Measurements from ENCODE around the gene NOSIP.

Gene NOSIP

GRCh38 chr19:49609499-49610092 is 29.2 kb upstream of the NOSIP start:
- DNase-seq (ENCODE audit: low read depth) = no peak
- TF ChIP-seq POLR2A (IDR thresholded peaks at IDR 0.05; ENCODE audit: extremely low read depth, insufficient read length) (no peak), CTCF (IDR thresholded peaks at IDR 0.05; ENCODE audit: low read depth, low read length) (no peak), MYC (IDR thresholded peaks at IDR 0.05; ENCODE audit: low read depth, low read length) (no peak)
- no peak overlapping the region for H3K4me3 ChIP-seq (ENCODE audit: low read depth, low read length)

GRCh38 chr19:49605605-49606004 is 25.2 kb upstream of the NOSIP start:
- DNase-seq (ENCODE audit: low read depth) = no peak
- TF ChIP-seq MYC (IDR thresholded peaks at IDR 0.05; ENCODE audit: low read depth, low read length) = no peak
- H3K4me3 ChIP-seq (ENCODE audit: low read depth, low read length) = no peak overlapping the region

GRCh38 chr19:49602806-49603205 is 22.4 kb upstream of the NOSIP start:
- no peak for DNase-seq (ENCODE audit: low read depth)
- TF ChIP-seq POLR2A (IDR thresholded peaks at IDR 0.05; ENCODE audit: extremely low read depth, insufficient read length) (no peak), CTCF (IDR thresholded peaks at IDR 0.05; ENCODE audit: low read depth, low read length) (no peak), MYC (IDR thresholded peaks at IDR 0.05; ENCODE audit: low read depth, low read length) (no peak), MAX (IDR thresholded peaks at IDR 0.05; ENCODE audit: low read depth, low read length) (no peak)
- no peak overlapping the region for H3K4me3 ChIP-seq (ENCODE audit: low read depth, low read length)

- TF ChIP-seq CTCF (IDR thresholded peaks at IDR 0.05; ENCODE audit: low read depth, low read length) = no peak
- no peak for TF ChIP-seq MAX (IDR thresholded peaks at IDR 0.05; ENCODE audit: low read depth, low read length)
- TF ChIP-seq POLR2A (IDR thresholded peaks at IDR 0.05; ENCODE audit: extremely low read depth, insufficient read length) = no peak
- TF ChIP-seq MYC (IDR thresholded peaks at IDR 0.05; ENCODE audit: low read depth, low read length) = no peak
- DNase-seq (ENCODE audit: low read depth) = no peak
- no peak overlapping the region for H3K4me3 ChIP-seq (ENCODE audit: low read depth, low read length)
Measured at GRCh38 chr19:49601482-49602038, 21.2 kb upstream of the NOSIP start.

GRCh38 chr19:49599378-49600295 is 19.3 kb upstream of the NOSIP start:
- TF ChIP-seq POLR2A (IDR thresholded peaks at IDR 0.05; ENCODE audit: extremely low read depth, insufficient read length) (no peak), MYC (IDR thresholded peaks at IDR 0.05; ENCODE audit: low read depth, low read length) (no peak)
- no peak for DNase-seq (ENCODE audit: low read depth)
- no peak overlapping the region for H3K4me3 ChIP-seq (ENCODE audit: low read depth, low read length)

- TF ChIP-seq MYC (IDR thresholded peaks at IDR 0.05; ENCODE audit: low read depth, low read length) = no peak
- no peak for TF ChIP-seq CTCF (IDR thresholded peaks at IDR 0.05; ENCODE audit: low read depth, low read length)
- no peak for TF ChIP-seq MAX (IDR thresholded peaks at IDR 0.05; ENCODE audit: low read depth, low read length)
- DNase-seq (ENCODE audit: low read depth) = no peak
Measured at GRCh38 chr19:49597703-49597974, 17.3 kb upstream of the NOSIP start.

More at GRCh38 chr19:49597703-49597974, 17.3 kb upstream of the NOSIP start:
- no peak overlapping the region for H3K4me3 ChIP-seq (ENCODE audit: low read depth, low read length)
